ENCODE data around the gene VAMP2.

DNA sequence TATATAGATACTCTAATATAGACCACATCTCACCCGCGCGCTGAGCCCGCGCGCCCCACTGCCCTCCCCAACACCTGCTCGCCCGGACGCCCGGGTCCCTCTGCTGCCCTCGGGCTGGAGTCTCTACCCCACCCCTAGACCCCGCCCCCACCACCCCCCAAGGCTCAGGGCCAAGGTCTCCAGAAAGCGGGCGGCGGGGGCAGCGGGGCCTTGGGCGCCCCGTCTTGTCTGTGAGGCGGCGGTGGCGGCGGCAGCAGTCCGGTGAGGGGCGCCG lies 41.4 kb downstream of the VAMP2 start:
- TF ChIP-seq, protein P1, sequence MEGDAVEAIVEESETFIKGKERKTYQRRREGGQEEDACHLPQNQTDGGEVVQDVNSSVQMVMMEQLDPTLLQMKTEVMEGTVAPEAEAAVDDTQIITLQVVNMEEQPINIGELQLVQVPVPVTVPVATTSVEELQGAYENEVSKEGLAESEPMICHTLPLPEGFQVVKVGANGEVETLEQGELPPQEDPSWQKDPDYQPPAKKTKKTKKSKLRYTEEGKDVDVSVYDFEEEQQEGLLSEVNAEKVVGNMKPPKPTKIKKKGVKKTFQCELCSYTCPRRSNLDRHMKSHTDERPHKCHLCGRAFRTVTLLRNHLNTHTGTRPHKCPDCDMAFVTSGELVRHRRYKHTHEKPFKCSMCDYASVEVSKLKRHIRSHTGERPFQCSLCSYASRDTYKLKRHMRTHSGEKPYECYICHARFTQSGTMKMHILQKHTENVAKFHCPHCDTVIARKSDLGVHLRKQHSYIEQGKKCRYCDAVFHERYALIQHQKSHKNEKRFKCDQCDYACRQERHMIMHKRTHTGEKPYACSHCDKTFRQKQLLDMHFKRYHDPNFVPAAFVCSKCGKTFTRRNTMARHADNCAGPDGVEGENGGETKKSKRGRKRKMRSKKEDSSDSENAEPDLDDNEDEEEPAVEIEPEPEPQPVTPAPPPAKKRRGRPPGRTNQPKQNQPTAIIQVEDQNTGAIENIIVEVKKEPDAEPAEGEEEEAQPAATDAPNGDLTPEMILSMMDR (IDR thresholded peaks at IDR 0.05; ENCODE audit: low read depth, low read length, missing input control), result no peak
- TF ChIP-seq, protein P2, sequence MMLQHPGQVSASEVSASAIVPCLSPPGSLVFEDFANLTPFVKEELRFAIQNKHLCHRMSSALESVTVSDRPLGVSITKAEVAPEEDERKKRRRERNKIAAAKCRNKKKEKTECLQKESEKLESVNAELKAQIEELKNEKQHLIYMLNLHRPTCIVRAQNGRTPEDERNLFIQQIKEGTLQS (IDR thresholded peaks at IDR 0.05), result no peak
